HCT116 (cell line): ENCODE results near the gene VPS4B.

ENCODE experiments used
- CEBPB ChIP-seq: IDR thresholded peaks from 2 replicates; pipeline ENCODE4 v1.6.1; 2012; ENCODE audit warnings: low read depth
- EGR1 ChIP-seq: IDR thresholded peaks from 2 replicates; pipeline ENCODE4 v1.6.1; 2012; ENCODE audit warnings: low read depth
- EZH2 ChIP-seq: fragments of 200-600 bp; sonication (generic); IDR thresholded peaks from 2 replicates; pipeline ENCODE4 v1.6.1; 2017; ENCODE audit warnings: antibody characterized with exemption, mixed run types
- EZH2phosphoT487 ChIP-seq: fragments of 200-600 bp; IDR thresholded peaks from 2 replicates; pipeline ENCODE4 v1.6.1; 2018; ENCODE audit warnings: antibody characterized with exemption, borderline replicate concordance
- POLR2A ChIP-seq: IDR thresholded peaks from 2 replicates; pipeline ENCODE4 v1.7.0; 2011; ENCODE audit warnings: borderline replicate concordance; ENCODE audit not compliant: insufficient read depth, insufficient read length; ENCODE audit errors: extremely low read depth
- POLR2AphosphoS5 ChIP-seq: IDR thresholded peaks from 2 replicates; pipeline ENCODE4 v1.6.1; 2011; ENCODE audit warnings: mild to moderate bottlenecking, low read depth, low read length, moderate library complexity
- SIN3A ChIP-seq: IDR thresholded peaks from 2 replicates; pipeline ENCODE4 v1.6.1; 2012; ENCODE audit warnings: low read depth
- SP1 ChIP-seq: IDR thresholded peaks from 2 replicates; pipeline ENCODE4 v1.6.1; 2012; ENCODE audit warnings: low read depth
- TCF7L2 ChIP-seq: IDR thresholded peaks from 2 replicates; pipeline ENCODE4 v1.7.0; 2011; ENCODE audit warnings: borderline replicate concordance, inconsistent platforms; ENCODE audit not compliant: insufficient read depth, insufficient read length; ENCODE audit errors: extremely low read depth
- YY1 ChIP-seq: IDR thresholded peaks from 2 replicates; pipeline ENCODE4 v1.6.1; 2011; ENCODE audit warnings: low read length, low read depth, moderate library complexity, mild to moderate bottlenecking; ENCODE audit not compliant: insufficient replicate concordance; ENCODE audit errors: extremely low read depth
- TF ChIP-seq, protein P1 (sequence below): IDR thresholded peaks from 2 replicates; pipeline ENCODE4 v1.6.1; 2012
- TF ChIP-seq, protein P2 (sequence below), 3 experiments: fragments of 200-600 bp in 1 of 3; sonication (generic) in 1 of 3; IDR thresholded peaks in 2 of 3; conservative IDR thresholded peaks in 1 of 3; 2 replicates each; pipeline ENCODE4 v1.5.1; 2012 to 2017; ENCODE audit warnings: low read depth in 2 of 3, low read length in 2 of 3, antibody characterized with exemption in 1 of 3, borderline replicate concordance in 1 of 3, control low read depth in 1 of 3, mild to moderate bottlenecking in 1 of 3, mixed read lengths in 1 of 3, mixed run types in 1 of 3, moderate library complexity in 1 of 3; ENCODE audit not compliant: insufficient read depth in 1 of 3
- TF ChIP-seq, protein P3 (sequence below): IDR thresholded peaks from 2 replicates; pipeline ENCODE4 v1.6.1; 2012; ENCODE audit warnings: low read depth
- TF ChIP-seq, protein P4 (sequence below): IDR thresholded peaks from 2 replicates; pipeline ENCODE4 v1.6.1; 2011; ENCODE audit warnings: mild to moderate bottlenecking, low read length, moderate library complexity; ENCODE audit not compliant: insufficient replicate concordance; ENCODE audit errors: extremely low read depth

DNA sequence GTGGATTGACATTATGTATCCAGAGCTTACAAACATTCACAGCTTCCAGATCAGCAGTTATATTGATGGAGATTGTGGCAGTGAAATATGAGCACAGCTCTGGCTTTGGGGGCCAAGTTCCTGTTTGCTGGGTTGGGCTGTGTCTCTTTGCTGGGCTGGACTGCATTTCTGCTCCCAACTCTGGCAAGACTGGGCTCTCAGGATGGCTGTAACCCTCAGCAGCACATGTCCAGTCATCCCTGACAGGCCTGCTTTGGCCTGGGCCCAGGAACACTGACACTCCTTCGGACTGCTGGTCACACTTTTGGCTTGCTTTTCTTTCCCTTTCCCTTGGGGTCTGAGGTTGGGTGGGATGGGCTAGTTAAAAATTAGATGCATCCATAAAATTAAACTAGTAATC is 17.9 kb upstream of the VPS4B start:
- no peak for TF ChIP-seq POLR2A
- TF ChIP-seq, protein P1, sequence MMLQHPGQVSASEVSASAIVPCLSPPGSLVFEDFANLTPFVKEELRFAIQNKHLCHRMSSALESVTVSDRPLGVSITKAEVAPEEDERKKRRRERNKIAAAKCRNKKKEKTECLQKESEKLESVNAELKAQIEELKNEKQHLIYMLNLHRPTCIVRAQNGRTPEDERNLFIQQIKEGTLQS: no peak
- TF ChIP-seq, protein P2, sequence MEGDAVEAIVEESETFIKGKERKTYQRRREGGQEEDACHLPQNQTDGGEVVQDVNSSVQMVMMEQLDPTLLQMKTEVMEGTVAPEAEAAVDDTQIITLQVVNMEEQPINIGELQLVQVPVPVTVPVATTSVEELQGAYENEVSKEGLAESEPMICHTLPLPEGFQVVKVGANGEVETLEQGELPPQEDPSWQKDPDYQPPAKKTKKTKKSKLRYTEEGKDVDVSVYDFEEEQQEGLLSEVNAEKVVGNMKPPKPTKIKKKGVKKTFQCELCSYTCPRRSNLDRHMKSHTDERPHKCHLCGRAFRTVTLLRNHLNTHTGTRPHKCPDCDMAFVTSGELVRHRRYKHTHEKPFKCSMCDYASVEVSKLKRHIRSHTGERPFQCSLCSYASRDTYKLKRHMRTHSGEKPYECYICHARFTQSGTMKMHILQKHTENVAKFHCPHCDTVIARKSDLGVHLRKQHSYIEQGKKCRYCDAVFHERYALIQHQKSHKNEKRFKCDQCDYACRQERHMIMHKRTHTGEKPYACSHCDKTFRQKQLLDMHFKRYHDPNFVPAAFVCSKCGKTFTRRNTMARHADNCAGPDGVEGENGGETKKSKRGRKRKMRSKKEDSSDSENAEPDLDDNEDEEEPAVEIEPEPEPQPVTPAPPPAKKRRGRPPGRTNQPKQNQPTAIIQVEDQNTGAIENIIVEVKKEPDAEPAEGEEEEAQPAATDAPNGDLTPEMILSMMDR (IDR thresholded peaks at IDR 0.05 in 2 of 3, conservative IDR thresholded peaks at IDR 0.05 in 1 of 3; ENCODE audit: borderline replicate concordance in 1 of 3, insufficient read depth in 1 of 3, low read depth in 2 of 3, low read length in 2 of 3): no peak
- TF ChIP-seq POLR2AphosphoS5: no peak
- no peak for TF ChIP-seq EZH2phosphoT487
- TF ChIP-seq SIN3A: no peak
- TF ChIP-seq CEBPB: no peak
- TF ChIP-seq, protein P3, sequence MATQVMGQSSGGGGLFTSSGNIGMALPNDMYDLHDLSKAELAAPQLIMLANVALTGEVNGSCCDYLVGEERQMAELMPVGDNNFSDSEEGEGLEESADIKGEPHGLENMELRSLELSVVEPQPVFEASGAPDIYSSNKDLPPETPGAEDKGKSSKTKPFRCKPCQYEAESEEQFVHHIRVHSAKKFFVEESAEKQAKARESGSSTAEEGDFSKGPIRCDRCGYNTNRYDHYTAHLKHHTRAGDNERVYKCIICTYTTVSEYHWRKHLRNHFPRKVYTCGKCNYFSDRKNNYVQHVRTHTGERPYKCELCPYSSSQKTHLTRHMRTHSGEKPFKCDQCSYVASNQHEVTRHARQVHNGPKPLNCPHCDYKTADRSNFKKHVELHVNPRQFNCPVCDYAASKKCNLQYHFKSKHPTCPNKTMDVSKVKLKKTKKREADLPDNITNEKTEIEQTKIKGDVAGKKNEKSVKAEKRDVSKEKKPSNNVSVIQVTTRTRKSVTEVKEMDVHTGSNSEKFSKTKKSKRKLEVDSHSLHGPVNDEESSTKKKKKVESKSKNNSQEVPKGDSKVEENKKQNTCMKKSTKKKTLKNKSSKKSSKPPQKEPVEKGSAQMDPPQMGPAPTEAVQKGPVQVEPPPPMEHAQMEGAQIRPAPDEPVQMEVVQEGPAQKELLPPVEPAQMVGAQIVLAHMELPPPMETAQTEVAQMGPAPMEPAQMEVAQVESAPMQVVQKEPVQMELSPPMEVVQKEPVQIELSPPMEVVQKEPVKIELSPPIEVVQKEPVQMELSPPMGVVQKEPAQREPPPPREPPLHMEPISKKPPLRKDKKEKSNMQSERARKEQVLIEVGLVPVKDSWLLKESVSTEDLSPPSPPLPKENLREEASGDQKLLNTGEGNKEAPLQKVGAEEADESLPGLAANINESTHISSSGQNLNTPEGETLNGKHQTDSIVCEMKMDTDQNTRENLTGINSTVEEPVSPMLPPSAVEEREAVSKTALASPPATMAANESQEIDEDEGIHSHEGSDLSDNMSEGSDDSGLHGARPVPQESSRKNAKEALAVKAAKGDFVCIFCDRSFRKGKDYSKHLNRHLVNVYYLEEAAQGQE: no peak
- no peak for TF ChIP-seq TCF7L2
- no peak for TF ChIP-seq EGR1
- TF ChIP-seq EZH2: no peak
- no peak for TF ChIP-seq SP1
- TF ChIP-seq, protein P4, sequence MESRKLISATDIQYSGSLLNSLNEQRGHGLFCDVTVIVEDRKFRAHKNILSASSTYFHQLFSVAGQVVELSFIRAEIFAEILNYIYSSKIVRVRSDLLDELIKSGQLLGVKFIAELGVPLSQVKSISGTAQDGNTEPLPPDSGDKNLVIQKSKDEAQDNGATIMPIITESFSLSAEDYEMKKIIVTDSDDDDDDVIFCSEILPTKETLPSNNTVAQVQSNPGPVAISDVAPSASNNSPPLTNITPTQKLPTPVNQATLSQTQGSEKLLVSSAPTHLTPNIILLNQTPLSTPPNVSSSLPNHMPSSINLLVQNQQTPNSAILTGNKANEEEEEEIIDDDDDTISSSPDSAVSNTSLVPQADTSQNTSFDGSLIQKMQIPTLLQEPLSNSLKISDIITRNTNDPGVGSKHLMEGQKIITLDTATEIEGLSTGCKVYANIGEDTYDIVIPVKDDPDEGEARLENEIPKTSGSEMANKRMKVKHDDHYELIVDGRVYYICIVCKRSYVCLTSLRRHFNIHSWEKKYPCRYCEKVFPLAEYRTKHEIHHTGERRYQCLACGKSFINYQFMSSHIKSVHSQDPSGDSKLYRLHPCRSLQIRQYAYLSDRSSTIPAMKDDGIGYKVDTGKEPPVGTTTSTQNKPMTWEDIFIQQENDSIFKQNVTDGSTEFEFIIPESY: no peak
- TF ChIP-seq YY1: no peak
